HepG2 (cell line): ENCODE measurements around the gene SPRYD3. TPM values are rescaled to one million over a fixed set of nuclear protein-coding genes. Genes with fewer than 3 reads are reported as not detected.

Source experiments
- ADNP ChIP-seq: sonication (generic); formaldehyde crosslinking; IDR thresholded peaks from 2 replicates; pipeline ENCODE4 v1.4.0; 2020; ENCODE audit warnings: missing genetic modification reagents
- BCL3 ChIP-seq: sonication (generic); formaldehyde crosslinking; IDR thresholded peaks from 2 replicates; pipeline ENCODE4 v1.5.1; 2020; ENCODE audit warnings: mild to moderate bottlenecking, missing genetic modification reagents, moderate library complexity
- GFI1 ChIP-seq: sonication (generic); formaldehyde crosslinking; IDR thresholded peaks from 2 replicates; pipeline ENCODE4 v1.5.0; 2020; ENCODE audit warnings: missing genetic modification reagents, mild to moderate bottlenecking, borderline replicate concordance
- GLI4 ChIP-seq: sonication (generic); formaldehyde crosslinking; IDR thresholded peaks from 2 replicates; pipeline ENCODE4 v1.5.1; 2020; ENCODE audit warnings: missing genetic modification reagents, mild to moderate bottlenecking, moderate library complexity, borderline replicate concordance
- HIVEP1 ChIP-seq: sonication (generic); formaldehyde crosslinking; IDR thresholded peaks from 2 replicates; pipeline ENCODE4 v1.4.0; 2020; ENCODE audit warnings: mild to moderate bottlenecking, missing genetic modification reagents
- NR2C2 ChIP-seq: sonication (generic); formaldehyde crosslinking; IDR thresholded peaks from 2 replicates; pipeline ENCODE4 v1.4.0; 2020; ENCODE audit warnings: missing genetic modification reagents, mild to moderate bottlenecking, moderate library complexity, borderline replicate concordance
- PTBP1 ChIP-seq: fragments of 200-400 bp; formaldehyde crosslinking; IDR thresholded peaks from 2 replicates; pipeline ENCODE4 v1.6.1; 2018; ENCODE audit warnings: low read length, low read depth; ENCODE audit not compliant: poor library complexity, severe bottlenecking
- SKI ChIP-seq: fragments of 450-650 bp; IDR thresholded peaks from one replicate; pipeline ENCODE4 v1.6.1; 2018; ENCODE audit warnings: mild to moderate bottlenecking; ENCODE audit not compliant: partially characterized antibody
- SOX13 ChIP-seq, 3 experiments: fragments of 450-650 bp in 1 of 3; sonication (generic) in 1 of 3; formaldehyde crosslinking in 1 of 3; IDR thresholded peaks in 2 of 3; conservative IDR thresholded peaks in 1 of 3; 2 replicates each; pipeline versions ENCODE4 v1.5.0 to v1.6.1; 2016 to 2020; ENCODE audit warnings: antibody characterized with exemption in 1 of 3, mild to moderate bottlenecking in 1 of 3, missing compliant biosample characterization in 1 of 3, missing genetic modification reagents in 1 of 3, moderate library complexity in 1 of 3
- SP4 ChIP-seq: sonication (generic); formaldehyde crosslinking; IDR thresholded peaks from 2 replicates; pipeline ENCODE4 v1.8.1; 2023; ENCODE audit warnings: mild to moderate bottlenecking, missing genetic modification reagents
- ZBTB26 ChIP-seq: IDR thresholded peaks from 2 replicates; pipeline ENCODE4 v1.6.1; 2016; ENCODE audit warnings: missing compliant biosample characterization, missing genetic modification reagents, borderline replicate concordance
- ZNF562 ChIP-seq: sonication (generic); formaldehyde crosslinking; IDR thresholded peaks from 2 replicates; pipeline ENCODE4 v1.8.0; 2022; ENCODE audit warnings: missing genetic modification reagents, borderline replicate concordance
- polyA plus RNA-seq, 8 experiments: library from polyadenylated mRNA; depleted of rRNA in 3 of 8; stranded (reverse) in 7 of 8; unstranded in 1 of 8; fragments of >200 nt; fragmentation: Illumina TruSeq in 4 of 8; extraction: Trizol in 4 of 8; gene quantifications; 2 replicates each; pipeline versions ENCODE4 v1.2.1 to v1.2.3, GENCODE V29; 2011 to 2016; ENCODE audit warnings: low read depth in 4 of 8, missing spikeins in 1 of 8, mixed read lengths in 1 of 8; ENCODE audit not compliant: insufficient read depth in 1 of 8
- total RNA-seq, 5 experiments: library from RNA; depleted of rRNA; stranded (reverse); fragments of >200 nt; fragmentation: Illumina TruSeq; extraction: Trizol; gene quantifications; 2 replicates each; pipeline ENCODE4 v1.2.3, GENCODE V29; 2016; ENCODE audit warnings: low read depth in 1 of 5
- TF ChIP-seq, protein P1 (sequence below): sonication (generic); formaldehyde crosslinking; IDR thresholded peaks from 2 replicates; pipeline ENCODE4 v1.4.0; 2020; ENCODE audit warnings: missing genetic modification reagents
- TF ChIP-seq, protein P2 (sequence below): sonication (generic); formaldehyde crosslinking; conservative IDR thresholded peaks from 2 replicates; pipeline ENCODE4 v1.5.0; 2020; ENCODE audit warnings: missing genetic modification reagents
- TF ChIP-seq, protein P3 (sequence below): sonication (generic); formaldehyde crosslinking; IDR thresholded peaks from 2 replicates; pipeline ENCODE4 v1.4.0; 2020; ENCODE audit warnings: mild to moderate bottlenecking, missing genetic modification reagents

SPRYD3 gene
- total and polyA plus RNA-seq, 2 of the 13 experiments (the other 11 are each of a cell fraction or from before 2014, with no cell fraction given), result 9.0 to 9.2 TPM

DNA sequence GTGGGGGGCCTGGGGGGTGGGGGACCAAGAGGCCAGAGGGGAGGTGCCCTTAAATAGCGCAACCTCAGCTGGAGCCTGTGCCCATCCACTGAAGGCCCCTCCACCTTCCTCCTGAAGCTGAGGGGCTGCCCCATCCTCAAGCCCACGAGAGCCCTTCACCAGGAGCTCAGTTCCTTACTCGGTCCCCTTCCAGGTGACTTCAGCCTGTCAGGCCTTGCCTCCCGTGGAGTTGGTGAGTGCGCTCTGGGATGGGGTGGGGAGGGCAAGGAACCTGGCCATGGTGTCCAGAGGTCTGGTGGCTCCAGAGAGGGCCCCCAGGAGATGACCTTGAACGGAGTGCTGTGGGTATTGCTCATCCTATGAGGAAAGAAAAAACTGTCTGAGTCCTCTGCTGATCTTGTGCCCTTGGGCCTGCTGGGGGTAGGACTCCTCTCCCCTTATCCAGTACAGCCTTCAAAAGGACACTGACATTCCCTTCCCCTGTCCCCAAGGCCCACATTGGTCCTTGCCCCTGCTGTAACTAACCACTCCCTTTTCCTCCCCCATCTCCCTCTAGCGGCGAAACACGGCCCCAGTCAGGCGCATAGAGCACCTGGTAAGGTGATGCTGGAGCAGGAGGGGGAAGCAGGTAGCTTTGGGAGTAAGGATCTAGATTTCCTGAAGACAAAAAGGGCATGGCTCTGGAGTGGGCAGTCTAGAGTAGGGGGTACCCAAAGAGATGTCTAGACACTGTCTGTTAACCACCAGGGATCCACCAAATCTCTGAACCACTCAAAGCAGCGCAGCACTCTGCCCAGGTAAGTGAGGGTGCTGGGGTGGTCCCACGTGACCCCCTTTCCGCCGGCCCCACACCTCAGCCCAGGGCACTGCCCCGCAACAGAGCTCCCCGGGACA lies 25.7 kb downstream of the SPRYD3 start (continued):
- TF ChIP-seq, protein P1, sequence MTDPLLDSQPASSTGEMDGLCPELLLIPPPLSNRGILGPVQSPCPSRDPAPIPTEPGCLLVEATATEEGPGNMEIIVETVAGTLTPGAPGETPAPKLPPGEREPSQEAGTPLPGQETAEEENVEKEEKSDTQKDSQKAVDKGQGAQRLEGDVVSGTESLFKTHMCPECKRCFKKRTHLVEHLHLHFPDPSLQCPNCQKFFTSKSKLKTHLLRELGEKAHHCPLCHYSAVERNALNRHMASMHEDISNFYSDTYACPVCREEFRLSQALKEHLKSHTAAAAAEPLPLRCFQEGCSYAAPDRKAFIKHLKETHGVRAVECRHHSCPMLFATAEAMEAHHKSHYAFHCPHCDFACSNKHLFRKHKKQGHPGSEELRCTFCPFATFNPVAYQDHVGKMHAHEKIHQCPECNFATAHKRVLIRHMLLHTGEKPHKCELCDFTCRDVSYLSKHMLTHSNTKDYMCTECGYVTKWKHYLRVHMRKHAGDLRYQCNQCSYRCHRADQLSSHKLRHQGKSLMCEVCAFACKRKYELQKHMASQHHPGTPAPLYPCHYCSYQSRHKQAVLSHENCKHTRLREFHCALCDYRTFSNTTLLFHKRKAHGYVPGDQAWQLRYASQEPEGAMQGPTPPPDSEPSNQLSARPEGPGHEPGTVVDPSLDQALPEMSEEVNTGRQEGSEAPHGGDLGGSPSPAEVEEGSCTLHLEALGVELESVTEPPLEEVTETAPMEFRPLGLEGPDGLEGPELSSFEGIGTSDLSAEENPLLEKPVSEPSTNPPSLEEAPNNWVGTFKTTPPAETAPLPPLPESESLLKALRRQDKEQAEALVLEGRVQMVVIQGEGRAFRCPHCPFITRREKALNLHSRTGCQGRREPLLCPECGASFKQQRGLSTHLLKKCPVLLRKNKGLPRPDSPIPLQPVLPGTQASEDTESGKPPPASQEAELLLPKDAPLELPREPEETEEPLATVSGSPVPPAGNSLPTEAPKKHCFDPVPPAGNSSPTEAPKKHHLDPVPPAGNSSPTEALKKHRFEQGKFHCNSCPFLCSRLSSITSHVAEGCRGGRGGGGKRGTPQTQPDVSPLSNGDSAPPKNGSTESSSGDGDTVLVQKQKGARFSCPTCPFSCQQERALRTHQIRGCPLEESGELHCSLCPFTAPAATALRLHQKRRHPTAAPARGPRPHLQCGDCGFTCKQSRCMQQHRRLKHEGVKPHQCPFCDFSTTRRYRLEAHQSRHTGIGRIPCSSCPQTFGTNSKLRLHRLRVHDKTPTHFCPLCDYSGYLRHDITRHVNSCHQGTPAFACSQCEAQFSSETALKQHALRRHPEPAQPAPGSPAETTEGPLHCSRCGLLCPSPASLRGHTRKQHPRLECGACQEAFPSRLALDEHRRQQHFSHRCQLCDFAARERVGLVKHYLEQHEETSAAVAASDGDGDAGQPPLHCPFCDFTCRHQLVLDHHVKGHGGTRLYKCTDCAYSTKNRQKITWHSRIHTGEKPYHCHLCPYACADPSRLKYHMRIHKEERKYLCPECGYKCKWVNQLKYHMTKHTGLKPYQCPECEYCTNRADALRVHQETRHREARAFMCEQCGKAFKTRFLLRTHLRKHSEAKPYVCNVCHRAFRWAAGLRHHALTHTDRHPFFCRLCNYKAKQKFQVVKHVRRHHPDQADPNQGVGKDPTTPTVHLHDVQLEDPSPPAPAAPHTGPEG, result no peak
- TF ChIP-seq NR2C2 (CRISPR knock-in tag) (no peak), GFI1 (CRISPR knock-in tag) (0 out of 2 replicates have a peak, but pooled peaks have one; percentile 34), GLI4 (no peak), ZNF562 (CRISPR knock-in tag) (no peak), PTBP1 (no peak), ZBTB26 (0 out of 2 replicates have a peak, but pooled peaks have one; percentile 25), SKI (peak; percentile 19), SOX13 (IDR thresholded peaks at IDR 0.05) (no peak), SOX13 (CRISPR knock-in tag; conservative IDR thresholded peaks at IDR 0.05 in 1 of 2, IDR thresholded peaks at IDR 0.05 in 1 of 2) (peak in 1 of 2 experiments; percentile 19; a peak in 1 of 4 replicates), HIVEP1 (CRISPR knock-in tag) (no peak), ADNP (CRISPR knock-in tag) (no peak), BCL3 (no peak), SP4 (CRISPR knock-in tag) (no peak)
- TF ChIP-seq, protein P2, sequence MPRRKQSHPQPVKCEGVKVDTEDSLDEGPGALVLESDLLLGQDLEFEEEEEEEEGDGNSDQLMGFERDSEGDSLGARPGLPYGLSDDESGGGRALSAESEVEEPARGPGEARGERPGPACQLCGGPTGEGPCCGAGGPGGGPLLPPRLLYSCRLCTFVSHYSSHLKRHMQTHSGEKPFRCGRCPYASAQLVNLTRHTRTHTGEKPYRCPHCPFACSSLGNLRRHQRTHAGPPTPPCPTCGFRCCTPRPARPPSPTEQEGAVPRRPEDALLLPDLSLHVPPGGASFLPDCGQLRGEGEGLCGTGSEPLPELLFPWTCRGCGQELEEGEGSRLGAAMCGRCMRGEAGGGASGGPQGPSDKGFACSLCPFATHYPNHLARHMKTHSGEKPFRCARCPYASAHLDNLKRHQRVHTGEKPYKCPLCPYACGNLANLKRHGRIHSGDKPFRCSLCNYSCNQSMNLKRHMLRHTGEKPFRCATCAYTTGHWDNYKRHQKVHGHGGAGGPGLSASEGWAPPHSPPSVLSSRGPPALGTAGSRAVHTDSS (CRISPR knock-in tag), result no peak
- TF ChIP-seq, protein P3, sequence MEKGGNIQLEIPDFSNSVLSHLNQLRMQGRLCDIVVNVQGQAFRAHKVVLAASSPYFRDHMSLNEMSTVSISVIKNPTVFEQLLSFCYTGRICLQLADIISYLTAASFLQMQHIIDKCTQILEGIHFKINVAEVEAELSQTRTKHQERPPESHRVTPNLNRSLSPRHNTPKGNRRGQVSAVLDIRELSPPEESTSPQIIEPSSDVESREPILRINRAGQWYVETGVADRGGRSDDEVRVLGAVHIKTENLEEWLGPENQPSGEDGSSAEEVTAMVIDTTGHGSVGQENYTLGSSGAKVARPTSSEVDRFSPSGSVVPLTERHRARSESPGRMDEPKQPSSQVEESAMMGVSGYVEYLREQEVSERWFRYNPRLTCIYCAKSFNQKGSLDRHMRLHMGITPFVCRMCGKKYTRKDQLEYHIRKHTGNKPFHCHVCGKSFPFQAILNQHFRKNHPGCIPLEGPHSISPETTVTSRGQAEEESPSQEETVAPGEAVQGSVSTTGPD (CRISPR knock-in tag), result no peak
